ENCODE measurements around the gene ACOT7.
"Not testable (repeated sequence)": the region's sequence is repeated elsewhere in the genome, so short reads cannot be mapped to it uniquely, and the experiment has no call there.

Gene ACOT7

GRCh38 chr1:6336776-6337622 lies 56.6 kb downstream of the ACOT7 start:
- no peak for DNase-seq

GRCh38 chr1:6334261-6334993 lies 59.1 kb downstream of the ACOT7 start:
- DNase-seq = no peak

- DNase-seq = no peak
Measured at GRCh38 chr1:6332821-6333220, 60.7 kb downstream of the ACOT7 start.

- no peak for DNase-seq
Measured at GRCh38 chr1:6331543-6332273, 61.9 kb downstream of the ACOT7 start.

- DNase-seq = no peak
Measured at GRCh38 chr1:6330410-6330911, 63.1 kb downstream of the ACOT7 start.

GRCh38 chr1:6329851-6330250 lies 63.7 kb downstream of the ACOT7 start:
- DNase-seq = no peak

GRCh38 chr1:6329396-6329795 lies 64.2 kb downstream of the ACOT7 start:
- no peak for DNase-seq

- DNase-seq = no peak
Measured at GRCh38 chr1:6328696-6329095, 64.9 kb downstream of the ACOT7 start.

GRCh38 chr1:6328091-6328490 lies 65.5 kb downstream of the ACOT7 start:
- DNase-seq = no peak

GRCh38 chr1:6325482-6325881 lies 68.1 kb downstream of the ACOT7 start:
- no peak for DNase-seq

GRCh38 chr1:6322161-6322560 lies 71.4 kb downstream of the ACOT7 start:
- no peak for DNase-seq

- no peak for DNase-seq
Measured at GRCh38 chr1:6321205-6321604, 72.4 kb downstream of the ACOT7 start.

- DNase-seq = no peak
Measured at GRCh38 chr1:6317098-6317760, 76.3 kb downstream of the ACOT7 start.

- no peak for DNase-seq
Measured at GRCh38 chr1:6316240-6317097, 77.1 kb downstream of the ACOT7 start.

- DNase-seq = no peak
Measured at GRCh38 chr1:6314503-6314902, 79.1 kb downstream of the ACOT7 start.

GRCh38 chr1:6313393-6314200 lies 80.0 kb downstream of the ACOT7 start:
- no peak for DNase-seq

GRCh38 chr1:6310116-6310848 lies 83.3 kb downstream of the ACOT7 start:
- DNase-seq = no peak

- DNase-seq = no peak
Measured at GRCh38 chr1:6309564-6309963, 84.0 kb downstream of the ACOT7 start.

GRCh38 chr1:6308449-6308848 lies 85.1 kb downstream of the ACOT7 start:
- DNase-seq = no peak

- DNase-seq = not testable (repeated sequence)
Measured at GRCh38 chr1:6307682-6308081, 85.9 kb downstream of the ACOT7 start.
